Measurements from ENCODE around the gene ZNF521.

ZNF521 gene

DNA sequence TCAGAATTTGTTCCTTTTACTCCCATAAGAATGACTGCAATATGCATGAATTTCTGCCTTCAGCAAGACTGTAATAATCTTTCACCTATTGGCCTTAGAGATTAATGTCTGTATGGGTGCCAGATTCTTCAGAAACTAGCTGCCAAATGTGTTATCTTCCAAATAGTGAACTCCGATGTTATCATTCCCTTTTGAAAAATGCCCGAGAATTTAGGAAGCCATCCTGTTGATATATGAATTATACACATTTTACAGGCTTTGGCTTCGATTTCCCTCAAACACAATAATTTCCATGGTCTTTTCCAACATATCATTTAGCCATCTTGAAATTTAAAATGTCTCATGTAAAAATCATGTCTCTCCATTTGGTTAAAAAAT, 101.5 kb downstream of the ZNF521 start:
- DNase-seq (ENCODE audit: low read depth in 2 of 2), result no peak

DNA sequence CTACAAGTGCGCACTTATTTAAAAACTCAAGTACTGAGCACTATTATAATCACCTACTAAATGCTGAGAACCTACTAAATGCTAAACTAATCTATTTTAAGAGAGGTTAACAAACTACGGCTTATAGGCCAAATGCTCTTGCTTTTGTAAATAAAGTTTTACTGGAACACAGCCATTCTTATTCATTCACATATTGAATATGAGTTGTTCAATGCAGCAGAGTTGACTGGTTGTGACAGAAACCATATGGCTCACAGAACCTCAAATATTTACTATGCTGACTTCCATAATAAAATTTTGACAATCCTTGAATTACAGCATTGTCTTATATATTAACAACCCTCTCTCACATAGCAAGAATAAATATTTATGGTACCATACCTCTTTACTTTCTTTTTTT, 103.2 kb downstream of the ZNF521 start:
- no peak for DNase-seq (ENCODE audit: low read depth in 2 of 2)

DNA sequence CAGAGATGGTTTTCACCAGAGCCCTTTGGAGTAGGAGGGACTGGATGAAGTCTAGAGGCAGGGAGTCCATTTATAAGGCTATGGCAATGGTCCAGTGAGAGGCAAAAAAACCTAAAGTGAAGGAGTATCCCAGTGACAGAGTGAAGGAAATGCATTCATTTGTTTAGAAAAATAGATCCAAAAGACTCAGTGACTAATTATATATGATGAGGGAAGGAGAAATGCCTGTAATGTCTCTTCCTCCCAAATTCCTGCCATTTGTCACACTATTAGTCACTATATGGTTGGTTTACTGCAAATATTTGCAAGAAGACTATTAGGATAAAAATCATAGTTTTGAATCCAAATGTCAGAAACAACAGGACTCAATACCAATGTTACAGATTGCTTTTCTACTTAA, 104.2 kb downstream of the ZNF521 start:
- DNase-seq (ENCODE audit: low read depth in 2 of 2), result no peak

DNA sequence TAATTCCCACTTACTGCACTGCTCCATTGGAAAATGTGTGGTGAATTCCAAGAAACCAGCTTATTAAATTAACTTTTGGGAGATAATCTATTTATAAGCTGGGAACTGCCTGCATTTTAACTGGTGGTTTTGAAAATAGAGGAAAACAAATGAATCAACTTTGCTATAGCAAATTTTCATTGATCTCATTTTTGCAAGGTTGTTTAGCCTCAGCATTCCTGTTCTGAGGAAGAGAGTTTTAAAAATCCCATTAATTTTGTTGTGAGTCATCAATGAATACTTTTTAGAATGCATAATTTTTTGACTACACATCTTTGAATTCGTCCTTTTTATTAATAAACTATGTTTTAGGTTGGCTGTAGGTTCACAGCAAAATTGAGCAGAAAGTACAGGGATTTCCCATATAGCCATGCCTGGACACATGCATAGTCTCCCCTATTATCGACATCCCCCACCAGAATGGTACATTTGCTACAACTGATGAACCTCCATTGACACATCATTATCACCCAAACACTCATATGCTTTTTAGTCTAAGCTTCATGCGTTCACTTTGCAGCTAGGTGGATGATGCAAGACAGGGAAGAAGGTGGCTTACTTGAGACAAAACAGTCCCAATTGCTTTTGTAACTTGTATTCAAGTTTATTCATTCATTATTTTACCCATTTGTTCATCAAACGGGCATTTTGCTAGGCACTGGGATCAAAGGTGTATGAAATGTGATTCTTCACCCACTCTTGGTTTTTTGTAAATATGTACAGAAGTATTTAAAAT, 106.9 kb downstream of the ZNF521 start:
- DNase-seq (ENCODE audit: low read depth in 2 of 2), result no peak

- DNase-seq (ENCODE audit: low read depth in 2 of 2), result no peak
Observed at GRCh38 chr18:25244170-25244569, 107.8 kb downstream of the ZNF521 start.

GRCh38 chr18:25243754-25244153, 108.2 kb downstream of the ZNF521 start:
- DNase-seq (ENCODE audit: low read depth in 2 of 2), result no peak

- no peak for DNase-seq (ENCODE audit: low read depth in 2 of 2)
Observed at GRCh38 chr18:25243257-25243656, 108.7 kb downstream of the ZNF521 start.

GRCh38 chr18:25240420-25240770, 111.6 kb downstream of the ZNF521 start:
- DNase-seq (ENCODE audit: low read depth in 2 of 2), result no peak

DNA sequence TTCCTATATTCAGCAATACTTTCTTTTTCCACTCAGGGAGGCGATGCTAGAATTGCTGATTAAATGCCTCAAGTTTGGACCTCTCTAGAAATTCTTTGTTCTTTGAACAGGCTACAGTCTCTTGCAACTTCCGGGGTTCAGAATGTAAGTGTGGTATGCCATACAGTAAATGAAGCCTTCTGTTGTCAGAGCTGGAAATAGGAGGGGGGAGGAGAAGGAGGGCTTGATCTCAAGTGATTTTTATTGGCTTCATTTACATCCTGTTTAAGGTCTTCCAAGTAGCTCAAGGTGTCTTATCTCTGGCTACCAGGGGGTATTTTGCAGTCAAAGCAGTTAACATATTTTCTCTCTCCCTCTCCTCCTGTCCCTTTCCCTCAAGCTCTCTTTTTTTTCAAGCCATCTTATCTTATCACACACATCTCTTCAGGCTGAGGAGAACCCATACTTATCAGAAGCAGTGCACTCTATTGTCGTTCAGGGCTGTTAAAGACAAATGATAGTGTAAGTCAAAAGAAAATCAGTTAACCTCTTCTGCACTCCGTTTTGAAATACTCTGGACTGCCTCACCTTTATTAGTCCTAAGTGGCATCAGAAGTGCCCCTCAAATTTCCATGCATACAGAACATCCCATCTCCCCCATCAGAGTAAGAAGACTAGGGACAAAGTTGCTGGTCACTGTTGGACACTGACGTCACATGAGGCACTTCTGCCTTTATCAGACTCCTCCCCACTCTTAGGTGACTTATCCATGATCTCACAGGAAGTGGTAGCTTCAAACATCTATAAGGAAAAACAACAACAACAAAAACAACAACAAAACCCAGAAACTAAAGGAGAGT, 112.2 kb downstream of the ZNF521 start:
- DNase-seq (ENCODE audit: low read depth in 2 of 2), result no peak

DNA sequence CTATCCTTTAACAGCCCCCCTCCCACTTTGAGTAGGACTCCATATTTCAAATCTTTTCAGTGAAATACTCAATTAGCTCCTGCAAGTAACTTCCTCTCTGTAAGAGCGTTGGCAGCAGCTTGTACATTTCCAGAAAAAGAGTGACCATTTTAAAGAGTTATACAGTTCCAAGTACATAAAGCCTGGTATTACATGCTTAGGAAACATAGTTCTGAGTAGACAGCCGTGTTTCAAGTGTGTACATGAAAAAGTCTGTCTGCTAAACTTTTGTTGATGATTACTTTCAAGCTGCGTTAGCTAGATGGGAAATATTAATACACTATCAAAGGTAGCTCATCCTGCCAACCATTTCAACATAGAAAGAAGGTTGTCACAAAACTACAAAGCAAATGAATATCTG, 112.8 kb downstream of the ZNF521 start:
- DNase-seq (ENCODE audit: low read depth in 2 of 2), result no peak

GRCh38 chr18:25237571-25238267, 114.2 kb downstream of the ZNF521 start:
- DNase-seq (ENCODE audit: low read depth in 2 of 2), result no peak

DNA sequence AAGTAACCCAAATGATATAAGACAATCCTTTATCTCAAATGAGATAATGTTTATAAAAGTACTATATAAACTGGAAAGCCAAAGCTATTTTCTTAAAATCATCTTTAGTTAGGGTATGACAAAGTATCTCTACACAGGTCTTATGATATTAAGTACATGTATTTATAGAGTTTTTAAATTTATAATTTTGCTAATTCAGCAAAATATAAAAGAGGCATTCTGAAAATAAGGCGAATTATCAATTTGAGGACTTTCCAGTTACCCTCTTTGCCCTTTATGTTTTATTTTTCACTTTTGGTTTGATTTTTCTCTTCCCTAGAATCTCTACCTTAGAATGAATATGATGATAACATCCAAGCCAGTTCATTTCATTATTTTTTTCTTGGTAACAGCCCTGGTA, 115.2 kb downstream of the ZNF521 start:
- DNase-seq (ENCODE audit: low read depth in 2 of 2), result no peak

GRCh38 chr18:25235401-25236042, 116.4 kb downstream of the ZNF521 start:
- no peak for DNase-seq (ENCODE audit: low read depth in 2 of 2)

DNA sequence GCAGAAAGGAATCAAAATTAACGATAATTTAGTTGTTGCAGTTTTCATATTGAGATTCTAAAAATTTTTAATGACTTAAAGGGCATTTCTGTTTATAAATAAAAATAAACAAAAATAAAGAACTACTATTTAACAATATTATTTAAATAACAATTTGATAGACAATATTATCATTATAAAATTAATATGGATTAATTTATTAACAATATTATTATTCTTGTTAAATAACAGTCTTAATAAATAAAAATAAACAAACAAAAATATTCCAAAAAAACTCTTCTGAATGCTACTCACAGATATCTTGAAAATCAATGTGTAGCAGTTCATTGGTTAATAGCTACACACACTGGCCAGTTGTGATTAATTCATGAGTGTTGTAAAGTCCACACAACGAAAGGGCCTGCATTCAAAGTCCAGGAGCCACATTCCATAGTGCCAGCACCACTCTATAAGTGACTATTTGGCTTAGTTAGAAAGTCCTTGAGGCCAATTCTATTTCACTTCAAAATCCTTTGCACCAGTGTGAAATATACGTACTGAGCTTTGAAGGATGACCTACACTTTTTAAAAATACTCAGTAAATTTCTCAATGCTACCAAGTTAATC, 117.1 kb downstream of the ZNF521 start:
- no peak for DNase-seq (ENCODE audit: low read depth in 2 of 2)

- DNase-seq (ENCODE audit: low read depth in 2 of 2), result no peak
Observed at GRCh38 chr18:25234322-25234639, 117.7 kb downstream of the ZNF521 start.

- DNase-seq (ENCODE audit: low read depth in 2 of 2), result no peak
Observed at GRCh38 chr18:25233528-25234321, 118.2 kb downstream of the ZNF521 start.

GRCh38 chr18:25231327-25231691, 120.7 kb downstream of the ZNF521 start:
- DNase-seq (ENCODE audit: low read depth in 2 of 2), result no peak

DNA sequence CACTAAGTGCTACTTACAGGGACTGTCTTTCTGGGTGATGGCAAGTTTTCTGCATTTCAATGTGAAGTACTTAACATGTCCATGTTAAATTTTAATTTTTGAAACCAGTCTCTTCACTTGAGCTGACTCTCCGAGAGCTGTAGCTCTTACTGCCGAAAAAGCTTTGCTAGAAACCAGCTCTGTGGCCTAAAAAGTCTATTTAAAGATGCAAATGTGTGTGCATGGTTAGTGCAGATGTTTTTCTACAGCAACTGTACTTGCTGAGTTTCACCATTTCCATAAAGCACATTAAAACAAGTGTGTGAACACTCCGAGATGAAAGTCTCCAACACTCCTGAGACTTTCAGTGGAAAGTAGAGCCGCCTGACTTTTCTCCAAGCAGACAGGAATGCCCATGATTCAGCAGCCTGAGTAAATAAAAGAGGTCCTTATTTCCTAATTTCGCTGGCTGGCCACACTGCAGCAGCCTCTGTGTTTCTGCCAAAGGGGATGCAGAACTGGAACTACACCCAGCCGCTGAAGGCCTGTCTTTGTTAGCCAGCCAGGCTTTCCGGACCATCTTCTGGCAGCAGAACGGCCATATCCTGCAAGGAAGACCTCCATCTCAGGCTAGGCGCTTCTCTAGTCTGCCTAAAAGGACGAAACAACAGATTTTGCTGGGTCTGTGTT, 121.2 kb downstream of the ZNF521 start:
- no peak for DNase-seq (ENCODE audit: low read depth in 2 of 2)

- DNase-seq (ENCODE audit: low read depth in 2 of 2), result no peak
Observed at GRCh38 chr18:25229920-25230319, 122.0 kb downstream of the ZNF521 start.

GRCh38 chr18:25229081-25229480, 122.9 kb downstream of the ZNF521 start:
- DNase-seq (ENCODE audit: low read depth in 2 of 2), result no peak

DNA sequence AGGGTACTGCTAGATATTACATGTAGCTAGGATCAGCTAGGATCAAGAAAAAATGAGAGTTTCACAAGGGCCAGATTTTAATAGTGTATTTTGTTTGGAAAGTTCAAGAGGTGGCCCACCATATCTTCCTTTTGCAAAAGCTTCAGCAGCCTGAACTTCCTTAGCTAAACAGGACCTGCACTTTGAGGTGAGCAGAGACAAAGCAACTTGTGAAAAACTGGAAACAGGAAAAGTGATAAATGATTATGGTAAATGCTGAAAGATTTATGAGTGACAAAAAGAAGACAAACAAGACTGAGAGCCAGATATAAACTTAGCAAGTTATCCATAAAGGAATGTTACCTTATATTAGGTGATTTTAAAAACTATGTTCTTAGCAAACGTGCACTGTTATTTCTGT, 123.6 kb downstream of the ZNF521 start:
- DNase-seq (ENCODE audit: low read depth in 2 of 2), result no peak

All from stimulated activated CD8-positive, alpha-beta memory T cell treated with anti-CD3 and anti-CD28 coated beads, Interleukin-2, amount 100 ng/mL, for 1 hour (primary cell).